ENCODE measurements around the gene NDUFB6.

DNA sequence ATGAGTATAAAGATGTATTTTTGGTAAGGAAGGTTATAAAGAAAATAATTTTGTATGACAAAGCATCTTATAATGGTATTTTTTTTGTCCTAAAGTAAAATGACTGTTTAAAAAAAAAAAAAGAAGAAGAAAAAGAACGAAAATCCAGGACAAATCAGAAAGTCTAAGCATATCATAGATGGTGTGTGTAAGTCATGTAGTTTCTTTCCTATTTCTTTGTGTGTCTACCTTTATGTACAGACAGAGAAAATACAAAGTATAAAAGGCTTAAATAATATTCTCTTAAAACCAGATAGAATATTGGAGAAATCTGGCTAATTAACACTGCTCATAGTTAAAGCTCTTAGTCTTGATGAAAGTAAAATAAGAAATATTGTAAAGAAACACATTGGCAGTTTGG lies 54.7 kb downstream of the NDUFB6 start:
- TF ChIP-seq, protein P1, sequence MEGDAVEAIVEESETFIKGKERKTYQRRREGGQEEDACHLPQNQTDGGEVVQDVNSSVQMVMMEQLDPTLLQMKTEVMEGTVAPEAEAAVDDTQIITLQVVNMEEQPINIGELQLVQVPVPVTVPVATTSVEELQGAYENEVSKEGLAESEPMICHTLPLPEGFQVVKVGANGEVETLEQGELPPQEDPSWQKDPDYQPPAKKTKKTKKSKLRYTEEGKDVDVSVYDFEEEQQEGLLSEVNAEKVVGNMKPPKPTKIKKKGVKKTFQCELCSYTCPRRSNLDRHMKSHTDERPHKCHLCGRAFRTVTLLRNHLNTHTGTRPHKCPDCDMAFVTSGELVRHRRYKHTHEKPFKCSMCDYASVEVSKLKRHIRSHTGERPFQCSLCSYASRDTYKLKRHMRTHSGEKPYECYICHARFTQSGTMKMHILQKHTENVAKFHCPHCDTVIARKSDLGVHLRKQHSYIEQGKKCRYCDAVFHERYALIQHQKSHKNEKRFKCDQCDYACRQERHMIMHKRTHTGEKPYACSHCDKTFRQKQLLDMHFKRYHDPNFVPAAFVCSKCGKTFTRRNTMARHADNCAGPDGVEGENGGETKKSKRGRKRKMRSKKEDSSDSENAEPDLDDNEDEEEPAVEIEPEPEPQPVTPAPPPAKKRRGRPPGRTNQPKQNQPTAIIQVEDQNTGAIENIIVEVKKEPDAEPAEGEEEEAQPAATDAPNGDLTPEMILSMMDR (IDR thresholded peaks at IDR 0.05) = no peak
- TF ChIP-seq POLR2A (IDR thresholded peaks at IDR 0.05) = no peak
- no peak for TF ChIP-seq EP300 (IDR thresholded peaks at IDR 0.05)
